H1 (cell line): Measurements from ENCODE around the gene CC2D2A. TPM values are rescaled to one million over a fixed set of nuclear protein-coding genes. Genes with fewer than 3 reads are reported as not detected.

Experiments
- CTCF ChIA-PET: fragments of 300-600 bp; sonication (Branson Sonifier 250); formaldehyde crosslinking; loops from one replicate; lab custom pipeline; 2021; ENCODE audit not compliant: partially characterized antibody; lab: Charles Lee
- POLR2A ChIA-PET: fragments of 300-600 bp; sonication (Branson Sonifier 250); formaldehyde crosslinking; loops from one replicate; lab custom pipeline; 2021; ENCODE audit warnings: inconsistent platforms; ENCODE audit not compliant: partially characterized antibody; lab: Charles Lee
- DNase-seq, 2 experiments: peaks; one replicate each; pipeline versions ENCODE4 v3.0.0 to v3.0.0-alpha.2; 2010 to 2022; ENCODE audit warnings: low spot score in 2 of 2, low read depth in 1 of 2, mixed read lengths in 1 of 2
- FAIRE-seq: peaks from 2 replicates; lab custom pipeline; 2011; peaks lifted over from hg19 to GRCh38; lab: Jason Lieb, UNC
- H2AFZ ChIP-seq: 2 replicates; pipeline ENCODE4 v1.8.1; 2012; ENCODE audit warnings: low read length, inconsistent platforms
- H2AK5ac ChIP-seq: 2 replicates; pipeline ENCODE4 v1.6.1; 2013; ENCODE audit warnings: low read depth, low read length
- H2BK120ac ChIP-seq: replicated peaks from 2 replicates; pipeline ENCODE3; 2013; ENCODE audit warnings: low read depth, low read length, inconsistent platforms
- H2BK12ac ChIP-seq: 2 replicates; pipeline ENCODE4 v1.6.1; 2013; ENCODE audit warnings: low read depth, low read length
- H2BK15ac ChIP-seq: 2 replicates; pipeline ENCODE4 v1.6.1; 2013; ENCODE audit warnings: low read length
- H2BK20ac ChIP-seq: 2 replicates; pipeline ENCODE4 v1.6.1; 2013; ENCODE audit warnings: low read length
- H2BK5ac ChIP-seq: 2 replicates; pipeline ENCODE4 v1.6.1; 2013; ENCODE audit warnings: low read depth, low read length
- H3K14ac ChIP-seq: 2 replicates; pipeline ENCODE4 v1.6.1; 2013; ENCODE audit warnings: inconsistent platforms; ENCODE audit not compliant: insufficient read length
- H3K18ac ChIP-seq: 2 replicates; pipeline ENCODE4 v1.6.1; 2013; ENCODE audit warnings: low read length; ENCODE audit errors: extremely low read depth
- H3K23ac ChIP-seq: 2 replicates; pipeline ENCODE4 v1.6.1; 2013; ENCODE audit warnings: inconsistent platforms; ENCODE audit not compliant: insufficient read length
- H3K23me2 ChIP-seq: 2 replicates; pipeline ENCODE4 v1.6.1; 2013; ENCODE audit warnings: low read depth, low read length
- H3K27ac ChIP-seq: 2 replicates; pipeline ENCODE4 v1.6.1; 2011; ENCODE audit warnings: low read depth, low read length, inconsistent platforms
- H3K27me3 ChIP-seq, 4 experiments: replicated peaks in 1 of 4; 1 replicate in 1 of 4; 2 replicates in 3 of 4; pipeline versions ENCODE4 v1.6.1 to v1.8.1; 2011 to 2013; ENCODE audit warnings: low read length in 3 of 4, mild to moderate bottlenecking in 3 of 4, inconsistent platforms in 2 of 4, mixed read lengths in 2 of 4, moderate library complexity in 1 of 4; ENCODE audit not compliant: control insufficient read depth in 3 of 4, insufficient read depth in 3 of 4; ENCODE audit errors: extremely low read depth in 1 of 4
- H3K36me3 ChIP-seq, 4 experiments: 2 replicates each; pipeline versions ENCODE4 v1.6.1 to v1.8.1; 2011 to 2013; ENCODE audit warnings: mild to moderate bottlenecking in 4 of 4, low read length in 3 of 4, moderate library complexity in 2 of 4, control low read depth in 1 of 4, inconsistent platforms in 1 of 4; ENCODE audit not compliant: insufficient read depth in 4 of 4, control insufficient read depth in 2 of 4
- H3K4ac ChIP-seq: replicated peaks from 2 replicates; pipeline ENCODE3; 2013; ENCODE audit warnings: low read length, low read depth, mixed read lengths, inconsistent platforms; ENCODE audit not compliant: insufficient read length
- H3K4me1 ChIP-seq, 4 experiments: replicated peaks in 1 of 4; 1 replicate in 1 of 4; 2 replicates in 3 of 4; pipeline versions ENCODE4 v1.6.1 to v1.8.1; 2011 to 2013; ENCODE audit warnings: low read length in 3 of 4, inconsistent platforms in 2 of 4, mixed read lengths in 1 of 4; ENCODE audit not compliant: insufficient read depth in 4 of 4, control insufficient read depth in 3 of 4
- H3K4me2 ChIP-seq, 2 experiments: 2 replicates each; pipeline versions ENCODE4 v1.6.1 to v1.8.1; 2011 to 2013; ENCODE audit warnings: low read depth in 2 of 2, low read length in 2 of 2, control low read depth in 1 of 2, inconsistent platforms in 1 of 2, mild to moderate bottlenecking in 1 of 2; ENCODE audit not compliant: insufficient read depth in 1 of 2
- H3K4me3 ChIP-seq, 4 experiments: fragments of 200-600, 300-600 bp in 1 of 4; sonication (generic), shearing (Covaris generic), sonication (Bioruptor Twin) in 1 of 4; 2 replicates each; pipeline versions ENCODE4 v1.5.1 to v1.8.1; 2011 to 2016; ENCODE audit warnings: low read length in 4 of 4, low read depth in 3 of 4, control low read depth in 2 of 4, inconsistent platforms in 2 of 4, mild to moderate bottlenecking in 2 of 4, mixed read lengths in 1 of 4, moderate library complexity in 1 of 4; ENCODE audit not compliant: insufficient read depth in 2 of 4; ENCODE audit errors: extremely low read depth in 1 of 4
- H3K56ac ChIP-seq: replicated peaks from 2 replicates; pipeline ENCODE3; 2013; ENCODE audit warnings: low read depth, mild to moderate bottlenecking, mixed read lengths, low read length, inconsistent platforms; ENCODE audit not compliant: insufficient read length
- H3K79me1 ChIP-seq: 2 replicates; pipeline ENCODE4 v1.6.1; 2013; ENCODE audit warnings: low read depth, low read length, control low read depth
- H3K79me2 ChIP-seq, 2 experiments: 2 replicates each; pipeline versions ENCODE4 v1.6.1 to v1.8.1; 2012 to 2013; ENCODE audit warnings: low read length in 2 of 2, mild to moderate bottlenecking in 2 of 2, inconsistent platforms in 1 of 2; ENCODE audit not compliant: insufficient read depth in 2 of 2, control insufficient read depth in 1 of 2
- H3K9ac ChIP-seq, 4 experiments: replicated peaks in 1 of 4; 1 replicate in 1 of 4; 2 replicates in 3 of 4; pipeline versions ENCODE4 v1.6.1 to v1.8.1; 2011 to 2013; ENCODE audit warnings: low read depth in 3 of 4, low read length in 3 of 4, control low read depth in 2 of 4, mild to moderate bottlenecking in 2 of 4, moderate library complexity in 2 of 4, inconsistent platforms in 1 of 4; ENCODE audit errors: extremely low read depth in 1 of 4
- H3K9me3 ChIP-seq, 2 experiments: 2 replicates each; pipeline versions ENCODE4 v1.6.1 to v1.8.1; 2012 to 2013; ENCODE audit warnings: mild to moderate bottlenecking in 2 of 2, moderate library complexity in 2 of 2, control low read depth in 1 of 2, inconsistent platforms in 1 of 2, low read depth in 1 of 2, low read length in 1 of 2, mixed read lengths in 1 of 2; ENCODE audit not compliant: insufficient read depth in 2 of 2
- H4K20me1 ChIP-seq, 2 experiments: replicated peaks in 1 of 2; 2 replicates each; pipeline versions ENCODE3 to v1.8.1; 2011 to 2013; ENCODE audit warnings: inconsistent platforms in 2 of 2, low read length in 2 of 2, mild to moderate bottlenecking in 1 of 2; ENCODE audit not compliant: insufficient read depth in 2 of 2, control insufficient read depth in 1 of 2
- H4K5ac ChIP-seq: 2 replicates; pipeline ENCODE4 v1.6.1; 2013; ENCODE audit warnings: low read length, low read depth, mixed read lengths, inconsistent platforms; ENCODE audit not compliant: insufficient read length
- H4K8ac ChIP-seq: 2 replicates; pipeline ENCODE4 v1.8.0; 2013; ENCODE audit warnings: mild to moderate bottlenecking, moderate library complexity, low read length, inconsistent platforms; ENCODE audit not compliant: insufficient read depth; ENCODE audit errors: extremely low read depth
- H4K91ac ChIP-seq: replicated peaks from 2 replicates; pipeline ENCODE3; 2013; ENCODE audit warnings: low read length, mixed read lengths, inconsistent platforms; ENCODE audit not compliant: insufficient read length
- BCL11A ChIP-seq, 2 experiments: IDR thresholded peaks; one replicate each; pipeline ENCODE4 v1.6.1; 2011; ENCODE audit warnings: low read depth in 2 of 2, low read length in 2 of 2, mild to moderate bottlenecking in 2 of 2
- BRCA1 ChIP-seq: IDR thresholded peaks from 2 replicates; pipeline ENCODE4 v1.6.1; 2012; ENCODE audit warnings: low read depth, low read length, improper control_type of control experiment
- CHD2 ChIP-seq: IDR thresholded peaks from 2 replicates; pipeline ENCODE4 v1.6.1; 2012; ENCODE audit warnings: low read length, improper control_type of control experiment
- EGR1 ChIP-seq: IDR thresholded peaks from 2 replicates; pipeline ENCODE4 v1.6.1; 2011; ENCODE audit warnings: low read depth, low read length, borderline replicate concordance
- EZH2 ChIP-seq: fragments of 200-600 bp; sonication (generic); IDR thresholded peaks from 2 replicates; pipeline ENCODE4 v1.7.1; 2012; ENCODE audit warnings: low read depth, mild to moderate bottlenecking, moderate library complexity, low read length, inconsistent platforms; ENCODE audit not compliant: severe bottlenecking
- GABPA ChIP-seq: IDR thresholded peaks from 2 replicates; pipeline ENCODE4 v1.6.1; 2011; ENCODE audit warnings: mild to moderate bottlenecking, low read length, moderate library complexity, borderline replicate concordance; ENCODE audit not compliant: insufficient read depth
- JUN ChIP-seq: IDR thresholded peaks from 2 replicates; pipeline ENCODE4 v1.6.1; 2011; ENCODE audit warnings: low read depth, mild to moderate bottlenecking, improper control_type of control experiment, low read length
- NRF1 ChIP-seq: IDR thresholded peaks from 2 replicates; pipeline ENCODE4 v1.6.1; 2011; ENCODE audit warnings: mild to moderate bottlenecking, low read depth, low read length, improper control_type of control experiment
- POU5F1 ChIP-seq: IDR thresholded peaks from 2 replicates; pipeline ENCODE4 v1.6.1; 2011; ENCODE audit warnings: low read depth, mild to moderate bottlenecking, low read length, moderate library complexity
- RBBP5 ChIP-seq: IDR thresholded peaks from 2 replicates; pipeline ENCODE4 v1.7.1; 2012; ENCODE audit warnings: low read depth, mild to moderate bottlenecking, inconsistent platforms, low read length, moderate library complexity, borderline replicate concordance
- RXRA ChIP-seq: IDR thresholded peaks from 2 replicates; pipeline ENCODE4 v1.6.1; 2011; ENCODE audit warnings: low read depth, mild to moderate bottlenecking, low read length, moderate library complexity; ENCODE audit not compliant: insufficient read depth
- SIRT6 ChIP-seq: IDR thresholded peaks from one replicate; pipeline ENCODE4 v1.7.1; 2012; ENCODE audit warnings: low read length, inconsistent platforms
- SP2 ChIP-seq: IDR thresholded peaks from 2 replicates; pipeline ENCODE4 v1.6.1; 2012; ENCODE audit warnings: mild to moderate bottlenecking, low read length, inconsistent platforms
- SUZ12 ChIP-seq: fragments of 200-600 bp; sonication (generic); IDR thresholded peaks from 2 replicates; pipeline ENCODE4 v1.6.1; 2012; ENCODE audit warnings: mild to moderate bottlenecking, inconsistent platforms, low read length, moderate library complexity, mixed read lengths
- WGBS, 2 experiments: shearing (Covaris generic) in 1 of 2; methylation state at CpG; one replicate each; pipeline versions ENCODE4 v1.1.6 to v1.1.7; 2013 to 2015; ENCODE audit warnings: low lambda C conversion rate in 2 of 2, mixed read lengths in 2 of 2, inconsistent platforms in 1 of 2, low coverage in 1 of 2, missing lambda C conversion rate in 1 of 2; ENCODE audit not compliant: insufficient replicate concordance in 2 of 2, insufficient coverage in 1 of 2, insufficient read length in 1 of 2; ENCODE audit errors: extremely low coverage in 1 of 2, missing lambda C conversion rate in 1 of 2; 5-methylcytosine and 5-hydroxymethylcytosine counted together
- polyA plus RNA-seq, 7 experiments: library from polyadenylated mRNA; depleted of rRNA in 3 of 7; stranded (reverse) in 5 of 7; unstranded in 2 of 7; fragments of >200 nt in 5 of 7; fragments of 200-250 nt in 2 of 7; gene quantifications; 1 replicate in 5 of 7; 2 replicates in 1 of 7; 4 replicates in 1 of 7; pipeline versions ENCODE4 v1.2.1 to v1.2.3, GENCODE V29; 2011 to 2013; ENCODE audit warnings: missing spikeins in 2 of 7, mixed read lengths in 2 of 7
- total RNA-seq: library from RNA; stranded (reverse); fragmentation: NEBNext Ultra II Directional; extraction: Animal tissue kit (Norgen Biotek cat#: 25700); gene quantifications from 2 replicates; pipeline ENCODE4 v1.2.1, GENCODE V29; 2021
- TF ChIP-seq, protein P1 (sequence below): IDR thresholded peaks from 2 replicates; pipeline ENCODE4 v1.6.1; 2011; ENCODE audit warnings: low read depth, mild to moderate bottlenecking, low read length; ENCODE audit not compliant: insufficient read depth

Gene CC2D2A
- total and polyA plus RNA-seq, 2 of the 8 experiments (the other 6 are each of a cell fraction or from before 2014, with no cell fraction given) = 11.0 to 12.2 TPM

DNA sequence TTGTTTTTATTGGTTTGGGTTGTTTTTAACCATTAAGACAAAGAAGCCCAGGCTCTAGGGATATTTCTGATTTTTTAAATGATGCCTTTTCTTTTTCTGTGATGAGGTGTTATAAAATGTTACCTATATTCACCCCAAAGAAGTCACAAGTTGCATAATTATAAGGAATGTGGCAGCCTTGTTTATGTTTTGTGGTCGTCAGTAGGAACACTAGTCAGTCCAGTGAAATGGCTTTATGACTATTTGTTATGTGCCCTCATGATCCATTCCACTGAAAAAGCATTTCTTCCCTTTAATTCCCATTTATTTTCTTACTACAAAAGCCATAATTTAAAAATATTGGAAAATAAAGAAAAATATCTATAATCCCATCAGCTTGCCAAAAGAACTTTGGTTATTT, 34.4 kb downstream of the CC2D2A start:
- no peak overlapping the region for H3K4me3 ChIP-seq
- H2BK20ac ChIP-seq = no peak overlapping the region
- H3K27ac ChIP-seq = no peak overlapping the region
- no peak overlapping the region for H3K18ac ChIP-seq
- no peak overlapping the region for H3K56ac ChIP-seq
- FAIRE-seq = no peak
- H2BK5ac ChIP-seq = no peak overlapping the region
- no peaks in the 10 kb centered on the region for H3K23me2 ChIP-seq
- no peaks in the 10 kb centered on the region for H3K36me3 ChIP-seq
- H3K23ac ChIP-seq = no peak overlapping the region
- no peaks in the 10 kb centered on the region for H3K79me1 ChIP-seq
- no peaks in the 10 kb centered on the region for H4K20me1 ChIP-seq
- H4K91ac ChIP-seq = no peak overlapping the region
- no peak overlapping the region for H3K4ac ChIP-seq
- H4K5ac ChIP-seq = no peak overlapping the region
- ChIA-PET CTCF (no interaction called here), POLR2A (no interaction called here)
- no peak for DNase-seq
- no peak overlapping the region for H3K4me2 ChIP-seq
- no peak overlapping the region for H2BK12ac ChIP-seq
- no peak overlapping the region for H2BK120ac ChIP-seq
- no peak overlapping the region for H3K9ac ChIP-seq
- WGBS, 2 experiments = 80% methylated on average over 1 of the region's 1 CpG; no CpG with 5 or more reads in 1 of the 2 experiments
- no peaks in the 10 kb centered on the region for H3K9me3 ChIP-seq
- no peak overlapping the region for H3K14ac ChIP-seq
- H3K4me1 ChIP-seq = peaks cover 0 to 3% (median 1%) of the 10 kb centered on the region in 4 experiments; a peak in 1 of 7 replicates
- H2BK15ac ChIP-seq = no peak overlapping the region
- H3K79me2 ChIP-seq = no peaks in the 10 kb centered on the region
- H4K8ac ChIP-seq = no peak overlapping the region
- no peak overlapping the region for H2AK5ac ChIP-seq
- no peak overlapping the region for H2AFZ ChIP-seq
- no peaks in the 10 kb centered on the region for H3K27me3 ChIP-seq
- TF ChIP-seq NRF1 (no peak), RBBP5 (no peak), POU5F1 (no peak), SP2 (no peak), BCL11A (IDR thresholded peaks at IDR 0.05; ENCODE audit: low read depth in 2 of 2, low read length in 2 of 2) (no peak), SIRT6 (no peak), EZH2 (no peak), JUN (no peak), SUZ12 (no peak), EGR1 (no peak), BRCA1 (no peak), GABPA (no peak), CHD2 (no peak), RXRA (no peak)
- TF ChIP-seq, protein P1, sequence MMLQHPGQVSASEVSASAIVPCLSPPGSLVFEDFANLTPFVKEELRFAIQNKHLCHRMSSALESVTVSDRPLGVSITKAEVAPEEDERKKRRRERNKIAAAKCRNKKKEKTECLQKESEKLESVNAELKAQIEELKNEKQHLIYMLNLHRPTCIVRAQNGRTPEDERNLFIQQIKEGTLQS = no peak
